GM13977 (cell line): ENCODE measurements around the gene DZIP1L.

Experiments used
- DNase-seq: peaks from one replicate; pipeline ENCODE4 v3.0.0; 2012; ENCODE audit warnings: low spot score
- in situ Hi-C: fragments of 300-500 bp; cut with MboI; formaldehyde crosslinking; loops from one replicate; pipeline ENCODE4 v1.12.0; 2022; ENCODE audit warnings: low sequenced_read_pairs, low pct_unique_long_range_greater_than_20kb, mixed read lengths, inconsistent platforms; ENCODE audit not compliant: unreplicated experiment
- TF ChIP-seq, protein P1 (sequence below): IDR thresholded peaks from 2 replicates; pipeline ENCODE4 v1.5.1; 2012; ENCODE audit warnings: mild to moderate bottlenecking, control low read depth; ENCODE audit not compliant: insufficient read depth; ENCODE audit errors: extremely low read depth, missing control alignments

Gene DZIP1L

DNA sequence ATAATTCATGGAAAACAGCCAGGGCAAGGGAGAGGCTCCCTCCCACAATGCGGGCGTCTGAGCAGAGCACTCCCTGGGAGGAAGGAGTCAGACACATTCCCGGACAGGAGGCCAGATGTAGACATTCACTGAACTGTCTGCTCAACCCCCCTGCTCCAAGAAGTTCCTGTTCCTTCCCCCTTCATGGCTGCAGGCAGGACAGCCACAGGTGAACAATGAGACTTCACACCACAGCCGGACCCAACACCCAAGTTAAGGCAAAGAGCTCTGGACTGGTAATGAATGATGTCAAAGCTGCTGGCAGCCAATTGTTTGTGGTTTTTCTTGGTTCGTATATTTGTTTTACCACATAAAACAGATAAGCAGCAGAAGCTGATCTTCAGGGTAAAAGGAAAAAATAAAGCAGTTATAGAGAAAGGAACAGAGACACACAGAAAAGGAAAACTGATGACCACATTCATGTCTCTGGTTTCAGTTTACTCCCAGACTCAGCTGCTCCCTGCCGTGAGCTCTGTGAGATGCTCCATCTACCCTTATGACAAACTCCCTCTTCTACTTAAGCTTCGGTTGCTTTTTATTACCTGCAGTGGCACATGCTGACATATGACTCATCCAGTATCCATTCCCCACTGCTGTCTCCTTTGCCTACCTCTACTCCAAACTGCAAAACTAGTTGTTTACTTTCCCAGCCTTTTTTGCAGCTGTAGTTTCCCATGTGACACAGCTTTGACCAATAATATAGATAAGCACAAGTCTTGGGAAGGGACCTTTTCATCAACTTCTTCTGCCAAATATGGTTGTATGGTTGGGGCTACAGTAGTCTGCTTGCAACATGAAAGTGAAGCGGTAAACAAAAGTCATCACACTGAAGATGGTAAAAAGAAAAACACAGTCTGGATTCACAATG lies 33.1 kb downstream of the DZIP1L start:
- no peak for DNase-seq
- in situ Hi-C loops, result no loop called here
- TF ChIP-seq, protein P1, sequence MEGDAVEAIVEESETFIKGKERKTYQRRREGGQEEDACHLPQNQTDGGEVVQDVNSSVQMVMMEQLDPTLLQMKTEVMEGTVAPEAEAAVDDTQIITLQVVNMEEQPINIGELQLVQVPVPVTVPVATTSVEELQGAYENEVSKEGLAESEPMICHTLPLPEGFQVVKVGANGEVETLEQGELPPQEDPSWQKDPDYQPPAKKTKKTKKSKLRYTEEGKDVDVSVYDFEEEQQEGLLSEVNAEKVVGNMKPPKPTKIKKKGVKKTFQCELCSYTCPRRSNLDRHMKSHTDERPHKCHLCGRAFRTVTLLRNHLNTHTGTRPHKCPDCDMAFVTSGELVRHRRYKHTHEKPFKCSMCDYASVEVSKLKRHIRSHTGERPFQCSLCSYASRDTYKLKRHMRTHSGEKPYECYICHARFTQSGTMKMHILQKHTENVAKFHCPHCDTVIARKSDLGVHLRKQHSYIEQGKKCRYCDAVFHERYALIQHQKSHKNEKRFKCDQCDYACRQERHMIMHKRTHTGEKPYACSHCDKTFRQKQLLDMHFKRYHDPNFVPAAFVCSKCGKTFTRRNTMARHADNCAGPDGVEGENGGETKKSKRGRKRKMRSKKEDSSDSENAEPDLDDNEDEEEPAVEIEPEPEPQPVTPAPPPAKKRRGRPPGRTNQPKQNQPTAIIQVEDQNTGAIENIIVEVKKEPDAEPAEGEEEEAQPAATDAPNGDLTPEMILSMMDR, result no peak

DNA sequence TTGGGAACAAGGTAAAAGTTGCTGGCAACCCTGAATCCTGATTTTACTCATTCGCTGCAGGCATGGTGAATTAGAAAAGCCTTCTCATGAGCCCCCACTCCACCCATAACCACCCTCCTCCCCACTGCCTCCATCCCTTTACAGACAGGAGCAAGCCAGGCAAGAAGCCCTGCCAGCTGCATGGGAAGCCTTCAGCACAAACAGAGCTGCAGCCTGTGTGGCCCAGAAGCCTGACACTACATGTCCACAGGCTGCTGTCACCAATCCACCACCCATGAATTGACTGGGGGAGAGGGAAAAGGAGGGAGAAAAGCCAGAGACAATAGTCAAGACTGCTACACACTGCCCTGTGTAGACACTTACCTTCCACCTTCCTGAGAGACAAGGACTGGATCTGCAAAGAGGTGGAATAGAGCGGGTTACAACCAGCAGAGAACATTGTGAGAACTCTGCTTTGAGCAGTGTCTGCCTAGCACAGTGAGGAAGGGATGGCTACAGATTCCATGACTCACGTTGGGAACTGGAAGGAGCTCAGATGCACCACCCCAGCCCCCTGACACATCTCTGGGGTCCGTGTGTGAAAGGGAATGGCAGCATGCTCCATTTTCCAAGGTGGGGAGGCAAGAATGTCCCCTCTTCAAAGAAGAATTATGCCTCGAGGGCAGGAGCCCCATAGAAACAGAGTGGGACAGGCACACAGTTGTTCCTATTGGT lies 33.9 kb downstream of the DZIP1L start:
- TF ChIP-seq, protein P1, result no peak
- DNase-seq, result no peak
- in situ Hi-C loops, result no loop called here

DNA sequence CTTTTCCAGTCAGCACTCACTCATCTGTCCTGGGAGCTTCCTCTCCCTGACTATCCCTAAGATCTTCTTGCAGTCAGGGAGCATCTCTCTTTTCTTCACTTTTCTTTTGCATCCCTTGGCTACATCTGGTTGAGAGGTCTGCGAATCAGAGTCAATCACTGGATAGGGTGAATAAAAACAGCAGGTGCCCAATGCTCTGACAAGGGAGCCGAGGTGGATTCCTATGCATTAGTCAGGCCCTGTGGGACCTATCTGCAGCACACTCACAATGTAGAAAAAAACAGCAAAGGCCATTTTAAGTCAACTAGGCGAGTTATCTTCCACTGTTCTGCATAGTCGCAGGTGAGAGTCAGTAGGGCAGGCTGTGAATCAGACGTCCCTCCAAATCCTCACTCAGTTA lies 35.5 kb downstream of the DZIP1L start:
- in situ Hi-C loops, result no loop called here
- TF ChIP-seq, protein P1, result no peak

DNA sequence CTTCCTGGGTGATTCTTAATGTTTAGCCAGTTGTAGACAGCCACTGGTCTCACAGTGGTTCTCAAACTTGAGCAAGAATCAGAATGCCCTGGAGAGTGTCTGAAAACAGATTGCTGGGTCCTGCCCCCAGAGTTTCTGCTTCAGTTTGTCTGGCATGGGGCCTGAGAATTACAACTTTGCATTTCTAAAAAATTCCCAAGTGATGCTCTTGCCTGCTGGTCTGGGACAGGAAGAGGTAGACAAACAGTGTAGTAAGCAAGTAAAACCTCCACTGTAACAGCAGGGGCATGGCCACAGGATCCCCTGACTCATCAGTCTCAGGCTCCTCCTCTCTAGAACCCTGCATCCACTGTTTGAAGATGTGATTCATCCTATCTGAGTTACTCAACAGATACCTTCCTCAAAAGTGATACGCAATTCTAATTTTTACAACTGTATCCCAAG lies 36.5 kb downstream of the DZIP1L start:
- TF ChIP-seq, protein P1, result no peak
- no peak for DNase-seq
- in situ Hi-C loops, result no loop called here

More for the DNA sequence above, 35.5 kb downstream of the DZIP1L start:
- no peak for DNase-seq

DNA sequence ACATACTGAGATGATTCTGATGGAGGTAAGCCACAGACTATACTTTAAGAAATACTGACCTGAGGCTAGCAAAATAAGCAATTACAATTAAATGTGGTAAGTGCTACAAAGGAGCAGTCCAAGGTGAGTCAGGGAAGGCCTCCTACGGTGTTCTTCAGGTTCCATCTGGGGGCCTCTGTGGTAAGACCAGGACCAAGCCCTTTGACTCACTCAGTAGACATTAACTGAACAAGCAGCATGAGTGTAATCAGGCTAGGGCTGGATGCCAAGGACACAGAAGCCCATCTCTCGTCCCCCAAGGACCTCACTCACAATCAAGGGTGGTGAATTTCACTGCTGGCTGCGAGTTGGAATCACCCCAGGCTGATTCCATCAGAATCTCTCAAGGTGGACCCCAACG lies 37.3 kb downstream of the DZIP1L start:
- in situ Hi-C loops, result no loop called here
- DNase-seq, result no peak
- TF ChIP-seq, protein P1, result no peak

DNA sequence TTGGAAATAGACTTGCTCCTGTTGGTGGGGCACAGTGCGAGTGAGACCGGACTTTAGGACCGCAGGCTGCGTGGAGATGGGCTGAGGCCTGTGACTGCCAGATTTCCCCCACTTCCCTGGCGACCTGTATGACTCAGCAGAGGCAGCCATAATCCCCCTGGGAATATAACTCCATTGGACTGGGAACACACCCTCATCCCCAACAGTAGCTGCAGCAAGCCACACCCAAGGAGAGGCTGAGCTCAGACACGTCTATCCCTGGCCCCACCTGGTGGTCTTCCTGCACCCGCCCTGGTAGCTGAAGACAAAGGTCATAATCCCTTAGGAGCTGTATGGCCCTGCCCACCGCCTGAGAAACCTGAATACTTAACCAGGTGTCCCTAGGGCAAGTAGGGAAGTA lies 42.6 kb downstream of the DZIP1L start:
- in situ Hi-C loops, result loop anchor here (25.0 kb wide), 1 partner anchor 840 kb away; no protein-coding TSS in a partner anchor
- DNase-seq, result no peak
- TF ChIP-seq, protein P1, result no peak
